Heart right ventricle (tissue), 16 donors: Measurements from ENCODE around the gene ADGRG3. TPM values are rescaled to one million over a fixed set of nuclear protein-coding genes. Genes with fewer than 3 reads are reported as not detected.

ENCODE experiments used
- ATAC-seq, 8 donors: fragments of 200-7000 bp; cut with Tn5 transposase; one replicate each; pipeline ENCODE4 v1.9.1; 2020; ENCODE audit warnings: mild to moderate bottlenecking in 8 of 8, moderate library complexity in 8 of 8, moderate number of reproducible peaks in 1 of 8
- DNase-seq, 2 donors: peaks; one replicate each; pipeline ENCODE4 v3.0.0-alpha.2; 2020
- H3K27ac ChIP-seq, 10 donors: fragments of 200-600 bp; sonication (generic) in 2 of 10; one replicate each; pipeline versions ENCODE4 v1.5.0 to v1.8.0; 2020 to 2022; ENCODE audit warnings: mild to moderate bottlenecking in 3 of 10
- H3K27me3 ChIP-seq, 7 donors: fragments of 200-600 bp; one replicate each; pipeline ENCODE4 v1.8.0; 2021 to 2022; ENCODE audit warnings: mild to moderate bottlenecking in 2 of 7
- H3K36me3 ChIP-seq, 9 donors: fragments of 200-600 bp; sonication (generic) in 1 of 9; one replicate each; pipeline versions ENCODE4 v1.5.0 to v1.8.0; 2020 to 2022; ENCODE audit warnings: mild to moderate bottlenecking in 2 of 9
- H3K4me1 ChIP-seq, 9 donors: fragments of 200-600 bp; sonication (generic) in 1 of 9; one replicate each; pipeline versions ENCODE4 v1.5.0 to v1.8.0; 2020 to 2022; ENCODE audit warnings: mild to moderate bottlenecking in 4 of 9
- H3K4me3 ChIP-seq, 10 donors: fragments of 200-600 bp; sonication (generic) in 2 of 10; one replicate each; pipeline versions ENCODE4 v1.5.0 to v1.8.0; 2020 to 2022; ENCODE audit warnings: mild to moderate bottlenecking in 7 of 10, moderate library complexity in 2 of 10
- H3K9me3 ChIP-seq, 11 donors: fragments of 200-600 bp in 10 of 11; sonication (generic) in 2 of 11; one replicate each; pipeline versions ENCODE4 v1.5.0 to v1.8.0; 2013 to 2022; ENCODE audit warnings: mild to moderate bottlenecking in 2 of 11, control low read depth in 1 of 11, moderate library complexity in 1 of 11
- CTCF ChIP-seq, 9 donors: fragments of 200-600 bp; sonication (generic) in 2 of 9; IDR thresholded peaks; one replicate each; pipeline versions ENCODE4 v1.5.0 to v1.8.0; 2021 to 2022; ENCODE audit warnings: antibody characterized with exemption in 9 of 9, mild to moderate bottlenecking in 5 of 9, moderate library complexity in 1 of 9
- WGBS, 2 donors: extraction: QIAGEN DNeasy Blood & Tissue Kit; methylation state at CpG; one replicate each; pipeline ENCODE4 v1.1.7; 2013; ENCODE audit warnings: inconsistent platforms in 1 of 2; 5-methylcytosine and 5-hydroxymethylcytosine counted together
- intact Hi-C, 10 donors: fragments of 100-400 bp; cut with DNase I; formaldehyde crosslinking; loops; one replicate each; pipeline versions ENCODE4 v1.11.1 to v1.14.2; 2022
- polyA plus RNA-seq, 2 donors: library from polyadenylated mRNA; stranded (reverse); fragments of 200-250 nt; gene quantifications; one replicate each; pipeline ENCODE4 v1.2.3, GENCODE V29; 2013
- total RNA-seq, 10 donors: library from RNA; stranded (reverse); fragmentation: NEBNext Ultra II Directional in 3 of 10; extraction: Animal tissue kit (Norgen Biotek cat#: 25700) in 3 of 10; gene quantifications; one replicate each; pipeline versions ENCODE4 v1.2.1 to v1.2.4, GENCODE V29; 2021 to 2023
- donor health status: Arrhythmogenic right ventricular cardiomyopathy.
- donor health status: ischemic (EF 13 %, LVEDD 7.1; RV severe dilation, severe dysfunction).
- donor health status: healthy with polysubstance abuse.
- donor health status: DM: no; HTN: yes; CAD: no.
- donor health status: DM: no; HTN: no; CAD: no.
- donor health status: ischemic (EF 25% LVEDD 6.9; RV normal size, moderate dysfunction).
- donor health status: ischemic (EF 25% LVEDD 5.7; RV mildly dilated, moderate dysfunction).
- donor health status: healthy.
- donor health status: DM: yes; HTN: yes; CAD: no.
- donor health status: Ischemic cardiomyopathy.
- donor health status: ischemic (EF 35%, LVEDD 5.7; RV mildly dilated, moderate dysfunction).
- donor health status: nonischemic (EF 11% LVEDD 7.7; RV severe dilation, severe dysfunction).
- donor health status: DM: yes; HTN: yes; CAD: no.
- donor health status: PGD.
- donor health status: ischemic (EF 29% LVEDD 5.4; RV normal size, mild dysfunction).
- donor health status: nonischemic (EF 23%, LVEDD 6.1; RV moderate dilation, normal function).

Gene ADGRG3
- total and polyA plus RNA-seq, 12 donors = 0.22 to 2.4 (median 0.55) TPM; not detected in 2

GRCh38 chr16:57648125-57648524, 20.0 kb upstream of the ADGRG3 start:
- peaks cover 9 to 59% (median 46%) of the 10 kb centered on the region in 9 donors for H3K4me1 ChIP-seq
- no peak for ATAC-seq
- no peaks in the 10 kb centered on the region for H3K9me3 ChIP-seq
- H3K36me3 ChIP-seq = peaks cover 0 to 31% (median 0%) of the 10 kb centered on the region in 9 donors
- peak overlapping the region; percentile 78 to 93 (median 86) for H3K27ac ChIP-seq
- 65 to 73% methylated on average over 5 of the region's 5 CpGs for WGBS, 2 donors
- no peak for DNase-seq
- peaks cover 0 to 14% (median 0%) of the 10 kb centered on the region in 7 donors for H3K27me3 ChIP-seq
- intact Hi-C loops = loop anchor here (2.0 to 5.0 kb wide), 5 partner anchors 46 to 73 kb away; no protein-coding TSS in a partner anchor
- TF ChIP-seq CTCF (IDR thresholded peaks at IDR 0.05) = no peak
- H3K4me3 ChIP-seq = peak overlapping the region in 1 of 10 donors; percentile 4

- intact Hi-C loops = loop anchor here (2.0 to 5.0 kb wide), 5 partner anchors 47 to 72 kb away; no protein-coding TSS in a partner anchor
- whole genome bisulfite sequencing, 2 donors = 42 to 45% methylated on average over 18 of the region's 18 CpGs
- H3K27me3 ChIP-seq = peaks cover 0 to 14% (median 0%) of the 10 kb centered on the region in 7 donors
- ATAC-seq = peak; percentile 32 to 50 (median 45)
- H3K27ac ChIP-seq = peak overlapping the region; percentile 78 to 93 (median 86)
- H3K36me3 ChIP-seq = peaks cover 0 to 32% (median 0%) of the 10 kb centered on the region in 9 donors
- H3K4me3 ChIP-seq = peak overlapping the region in 1 of 10 donors; percentile 4
- no peaks in the 10 kb centered on the region for H3K9me3 ChIP-seq
- peak; percentile 99 to 100 (median 100) for TF ChIP-seq CTCF (IDR thresholded peaks at IDR 0.05)
- H3K4me1 ChIP-seq = peaks cover 9 to 58% (median 39%) of the 10 kb centered on the region in 9 donors
- peak; percentile 73 to 79 for DNase-seq
Observed at GRCh38 chr16:57648581-57649442, 19.3 kb upstream of the ADGRG3 start.

- peaks cover 0 to 32% (median 0%) of the 10 kb centered on the region in 9 donors for H3K36me3 ChIP-seq
- no peak overlapping the region for H3K4me3 ChIP-seq
- 70 to 75% methylated on average over 6 of the region's 6 CpGs for WGBS, 2 donors
- ATAC-seq = no peak
- peaks cover 0 to 14% (median 0%) of the 10 kb centered on the region in 7 donors for H3K27me3 ChIP-seq
- no peak for TF ChIP-seq CTCF (IDR thresholded peaks at IDR 0.05)
- H3K27ac ChIP-seq = peak overlapping the region in 1 of 10 donors; percentile 80
- intact Hi-C loops = loop anchor here (2.0 to 5.0 kb wide), 5 partner anchors 47 to 71 kb away; no protein-coding TSS in a partner anchor
- DNase-seq = no peak
- H3K9me3 ChIP-seq = no peaks in the 10 kb centered on the region
- H3K4me1 ChIP-seq = peaks cover 9 to 56% (median 38%) of the 10 kb centered on the region in 9 donors
Observed at GRCh38 chr16:57649443-57649751, 18.7 kb upstream of the ADGRG3 start.

- 87 to 88% methylated on average over 7 of the region's 7 CpGs for WGBS, 2 donors
- peaks cover 0 to 14% (median 0%) of the 10 kb centered on the region in 7 donors for H3K27me3 ChIP-seq
- ATAC-seq = no peak
- no peak for TF ChIP-seq CTCF (IDR thresholded peaks at IDR 0.05)
- no peaks in the 10 kb centered on the region for H3K9me3 ChIP-seq
- H3K4me3 ChIP-seq = no peak overlapping the region
- peaks cover 0 to 35% (median 0%) of the 10 kb centered on the region in 9 donors for H3K36me3 ChIP-seq
- peaks cover 9 to 52% (median 38%) of the 10 kb centered on the region in 9 donors for H3K4me1 ChIP-seq
- H3K27ac ChIP-seq = no peak overlapping the region
- intact Hi-C loops = loop anchor here (2.0 to 10.0 kb wide), 7 partner anchors 48 to 72 kb away; no protein-coding TSS in a partner anchor
- no peak for DNase-seq
Observed at GRCh38 chr16:57649846-57650245, 18.3 kb upstream of the ADGRG3 start.
